Mucosa of stomach (tissue), 1 donor: ENCODE results near the gene MRPL20.

ENCODE experiments used
- H3K27me3 ChIP-seq: one replicate; pipeline ENCODE4 v1.7.0; 2013; ENCODE audit warnings: mild to moderate bottlenecking, low read length; ENCODE audit not compliant: control insufficient read depth, insufficient read depth
- H3K36me3 ChIP-seq: one replicate; pipeline ENCODE4 v1.7.0; 2013; ENCODE audit warnings: low read length; ENCODE audit not compliant: control insufficient read depth, insufficient read depth
- H3K4me1 ChIP-seq: one replicate; pipeline ENCODE4 v1.7.0; 2013; ENCODE audit warnings: mild to moderate bottlenecking, low read length; ENCODE audit not compliant: control insufficient read depth, insufficient read depth
- H3K4me3 ChIP-seq: one replicate; pipeline ENCODE4 v1.7.0; 2013; ENCODE audit warnings: low read length
- H3K9ac ChIP-seq: one replicate; pipeline ENCODE4 v1.7.0; 2013; ENCODE audit warnings: mild to moderate bottlenecking, low read length, moderate library complexity
- H3K9me3 ChIP-seq: one replicate; pipeline ENCODE4 v1.7.0; 2013; ENCODE audit warnings: mild to moderate bottlenecking, low read length, moderate library complexity; ENCODE audit not compliant: control insufficient read depth
- donor health status: Pancreatic carcinoma.

Gene MRPL20

GRCh38 chr1:1357871-1358432, 49.1 kb downstream of the MRPL20 start:
- Histone ChIP-seq H3K36me3 (no peaks in the 10 kb centered on the region), H3K4me1 (peaks cover 27% of the 10 kb centered on the region), H3K27me3 (peaks cover 58% of the 10 kb centered on the region)

GRCh38 chr1:1356796-1357401, 50.2 kb downstream of the MRPL20 start:
- Histone ChIP-seq H3K4me1 (peaks cover 28% of the 10 kb centered on the region), H3K9ac (peak overlapping the region; percentile 66), H3K9me3 (no peaks in the 10 kb centered on the region), H3K27me3 (peaks cover 68% of the 10 kb centered on the region), H3K4me3 (no peak overlapping the region), H3K36me3 (no peaks in the 10 kb centered on the region)

More at GRCh38 chr1:1357871-1358432, 49.1 kb downstream of the MRPL20 start:
- Histone ChIP-seq H3K4me3 (no peak overlapping the region), H3K9me3 (no peaks in the 10 kb centered on the region), H3K9ac (peak overlapping the region; percentile 66)

GRCh38 chr1:1356166-1356795, 50.8 kb downstream of the MRPL20 start:
- Histone ChIP-seq H3K9ac (no peak overlapping the region), H3K4me1 (peaks cover 34% of the 10 kb centered on the region), H3K27me3 (peaks cover 71% of the 10 kb centered on the region), H3K36me3 (no peaks in the 10 kb centered on the region), H3K4me3 (no peak overlapping the region), H3K9me3 (no peaks in the 10 kb centered on the region)

GRCh38 chr1:1355416-1355815, 51.7 kb downstream of the MRPL20 start:
- H3K9me3 ChIP-seq, result no peaks in the 10 kb centered on the region
- no peak overlapping the region for H3K4me3 ChIP-seq
- H3K4me1 ChIP-seq, result peaks cover 34% of the 10 kb centered on the region
- H3K9ac ChIP-seq, result no peak overlapping the region
- H3K27me3 ChIP-seq, result peaks cover 65% of the 10 kb centered on the region
- no peaks in the 10 kb centered on the region for H3K36me3 ChIP-seq

- H3K4me3 ChIP-seq, result no peak overlapping the region
- peaks cover 60% of the 10 kb centered on the region for H3K27me3 ChIP-seq
- no peaks in the 10 kb centered on the region for H3K9me3 ChIP-seq
- no peak overlapping the region for H3K9ac ChIP-seq
- H3K4me1 ChIP-seq, result peaks cover 32% of the 10 kb centered on the region
- no peaks in the 10 kb centered on the region for H3K36me3 ChIP-seq
These were observed 52.5 kb downstream of the MRPL20 start for GRCh38 chr1:1354271-1355247.

GRCh38 chr1:1353389-1354151, 53.5 kb downstream of the MRPL20 start:
- Histone ChIP-seq H3K4me1 (peaks cover 24% of the 10 kb centered on the region), H3K36me3 (no peaks in the 10 kb centered on the region), H3K9me3 (no peaks in the 10 kb centered on the region), H3K4me3 (no peak overlapping the region), H3K27me3 (peaks cover 51% of the 10 kb centered on the region), H3K9ac (no peak overlapping the region)

- H3K4me3 ChIP-seq, result no peak overlapping the region
- peaks cover 21% of the 10 kb centered on the region for H3K4me1 ChIP-seq
- peaks cover 44% of the 10 kb centered on the region for H3K27me3 ChIP-seq
- H3K36me3 ChIP-seq, result no peaks in the 10 kb centered on the region
- H3K9me3 ChIP-seq, result no peaks in the 10 kb centered on the region
- no peak overlapping the region for H3K9ac ChIP-seq
These were observed 54.2 kb downstream of the MRPL20 start for GRCh38 chr1:1352786-1353388.
